Left kidney (tissue), 2 donors: ENCODE measurements around the gene ZNF560. TPM values are rescaled to one million over a fixed set of nuclear protein-coding genes. Genes with fewer than 3 reads are reported as not detected.

Experiments used
- DNase-seq: peaks from one replicate; pipeline ENCODE4 v3.0.0-alpha.2; 2013
- polyA plus RNA-seq: library from polyadenylated mRNA; unstranded; fragments of 120-200 nt; gene quantifications from one replicate; pipeline ENCODE4 v1.2.1, GENCODE V29; 2013; ENCODE audit not compliant: insufficient read length

ZNF560 gene
- polyA plus RNA-seq, 1 donor: 1.3 TPM

DNA sequence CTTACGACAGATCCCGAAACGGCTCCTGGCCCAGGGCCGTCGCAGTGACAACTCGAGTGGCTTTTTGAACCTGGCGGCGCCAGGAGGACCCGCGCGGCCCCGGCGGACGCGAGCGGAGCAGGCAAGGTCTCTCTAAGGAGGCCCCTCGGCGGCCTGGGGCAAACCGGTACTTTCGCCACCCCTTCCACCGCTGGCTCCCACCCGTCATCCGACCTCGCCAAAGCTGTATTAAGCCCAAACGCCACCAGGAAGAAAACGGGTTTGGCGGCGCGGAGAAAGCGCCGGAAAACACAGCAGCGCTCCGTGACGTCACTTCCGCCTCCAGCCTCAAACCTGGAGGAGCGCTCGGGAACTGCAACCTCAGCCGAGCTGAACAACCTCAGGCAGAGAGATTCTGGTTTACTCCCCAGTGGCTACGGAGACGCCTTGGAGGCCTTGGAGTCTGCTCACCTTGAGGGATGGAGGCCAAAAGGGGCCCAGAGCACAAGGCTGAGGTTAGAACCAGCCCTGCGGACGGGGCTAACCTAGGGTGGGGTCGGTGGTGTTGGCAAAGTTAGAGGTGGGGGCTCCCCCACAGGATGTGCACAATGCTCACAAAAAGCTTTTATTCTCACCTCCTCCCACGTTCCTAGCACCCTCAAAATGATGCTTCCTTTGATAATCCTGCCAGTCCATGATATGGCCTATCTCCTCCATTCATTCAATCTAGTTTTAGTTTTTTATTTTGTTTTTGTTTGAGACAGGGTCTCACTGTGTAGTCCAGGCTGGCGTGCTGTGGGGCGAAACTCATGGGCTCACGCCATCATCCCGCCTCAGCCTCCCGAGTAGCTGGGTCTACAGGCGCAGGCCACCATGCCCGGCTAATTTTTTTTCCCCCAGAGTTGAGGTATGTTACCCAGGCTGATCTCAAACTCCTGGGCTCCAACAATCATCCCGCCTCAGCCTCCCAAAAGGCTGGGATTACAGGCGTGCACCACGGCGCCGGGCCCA, 62.8 kb downstream of the ZNF560 start, which contains the start of gene ZNF266:
ZNF266 (minus strand) TSS at position 295 of the 990 bp plus-strand sequence. CDS start 15,484 bp downstream, outside the sequence.
- DNase-seq: peak; percentile 93

DNA sequence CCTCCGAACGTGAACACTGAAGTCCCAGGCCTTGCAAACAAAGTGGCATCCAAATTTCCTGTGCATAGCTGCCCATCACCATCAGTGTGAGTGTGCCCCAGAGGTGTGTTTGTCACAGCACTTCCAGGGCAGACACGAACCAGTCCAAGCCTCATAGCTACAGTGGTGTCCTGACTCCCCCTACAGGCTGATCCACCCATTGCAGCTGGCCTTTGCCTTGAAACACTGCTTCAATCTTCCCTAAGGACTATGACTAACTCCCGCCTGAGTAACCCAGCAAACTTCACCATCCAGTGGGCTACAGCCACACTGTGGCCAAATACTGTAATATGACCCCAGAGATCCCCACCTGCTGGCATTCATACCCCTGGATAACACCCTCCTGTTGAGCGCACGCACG, 66.9 kb downstream of the ZNF560 start:
- DNase-seq: no peak

DNA sequence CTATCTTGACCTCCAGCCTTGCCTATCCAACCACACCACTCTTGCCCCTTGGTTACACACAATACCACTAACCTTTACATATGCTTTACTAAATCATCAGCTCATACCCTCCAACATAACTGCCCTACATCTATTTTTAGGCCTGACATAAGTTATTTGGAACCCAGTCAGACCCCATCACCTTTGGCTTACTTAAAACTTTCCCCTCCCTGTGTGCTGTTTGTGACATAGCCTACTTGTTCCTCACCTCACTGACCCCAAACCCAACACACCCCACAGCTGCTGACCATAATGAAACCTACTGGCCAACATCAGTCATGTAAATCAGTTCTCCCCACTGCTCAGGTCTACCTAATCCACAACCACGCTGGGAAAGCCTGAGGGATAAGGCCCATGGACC, 68.0 kb downstream of the ZNF560 start:
- DNase-seq: no peak

DNA sequence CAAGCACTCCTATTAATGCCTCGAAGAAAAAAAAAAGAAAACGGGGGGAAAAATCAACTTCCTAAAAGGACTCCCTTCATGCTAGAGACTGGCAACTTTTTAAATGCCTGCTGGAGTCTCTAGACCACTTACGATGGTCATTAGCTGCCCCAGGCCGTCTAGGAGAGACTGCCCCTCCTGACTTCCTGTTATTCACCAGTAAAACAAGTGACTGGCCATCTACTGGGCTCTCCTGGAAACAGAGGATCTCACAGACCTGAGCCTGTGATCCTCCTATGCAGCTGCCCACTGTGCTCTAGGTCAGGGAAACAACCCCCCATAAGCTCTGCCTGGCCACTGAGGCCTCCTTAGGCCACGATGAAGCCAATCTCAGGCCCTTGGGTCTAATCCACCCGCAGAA, 70.5 kb downstream of the ZNF560 start:
- no peak for DNase-seq

Other genes starting within 250 kb of the ZNF560 start
- gene OR7E24, start 247.7 kb downstream of the ZNF560 start, polyA plus RNA-seq: not detected
- 8.1 TPM for gene ZNF699, start 188.8 kb downstream of the ZNF560 start, polyA plus RNA-seq
- 91.5 TPM for gene ZNF559, start 174.4 kb downstream of the ZNF560 start, polyA plus RNA-seq
- 14.3 TPM for gene ZNF177, start 135.6 kb downstream of the ZNF560 start, polyA plus RNA-seq
- gene ZNF266, start 63.0 kb downstream of the ZNF560 start, polyA plus RNA-seq: 42.1 TPM
- 27.2 TPM for gene ZNF426, start 40.0 kb upstream of the ZNF560 start, polyA plus RNA-seq
- gene ZNF121, start 85.9 kb upstream of the ZNF560 start, polyA plus RNA-seq: 33.2 TPM
- 73.0 TPM for gene ZNF561, start 122.6 kb upstream of the ZNF560 start, polyA plus RNA-seq
- 29.9 TPM for gene ZNF562, start 176.5 kb upstream of the ZNF560 start, polyA plus RNA-seq